HCT116 (cell line): Measurements from ENCODE around the gene OPN1MW2. TPM values are rescaled to one million over a fixed set of nuclear protein-coding genes. Genes with fewer than 3 reads are reported as not detected.
"Not testable (repeated sequence)": the region's sequence is repeated elsewhere in the genome, so short reads cannot be mapped to it uniquely, and the experiment has no call there.

ENCODE experiments used
- ATAC-seq: fragments of 200-7000 bp; cut with Tn5 transposase; 2 replicates; pipeline ENCODE4 v1.9.1; 2020; ENCODE audit warnings: mild to moderate bottlenecking, moderate library complexity
- Bru-seq: library from RNA; stranded (reverse); fragments of 400-500 nt; gene quantifications from one replicate; lab custom pipeline; 2021; lab: Mats Ljungman, UMichigan
- BruChase-seq, 2 experiments: library from RNA; stranded (reverse); fragments of 400-500 nt; gene quantifications; one replicate each; lab custom pipeline; 2021; lab: Mats Ljungman, UMichigan
- BruUV-seq: library from RNA; stranded (reverse); fragments of 400-500 nt; replicated peaks from 2 replicates; lab custom pipeline; 2021; lab: Mats Ljungman, UMichigan
- CTCF ChIA-PET: fragments of 300-600 bp; sonication (Branson Sonifier 250); formaldehyde crosslinking; loops from one replicate; lab custom pipeline; 2021; ENCODE audit warnings: antibody characterized with exemption; lab: Charles Lee
- POLR2A ChIA-PET: fragments of 300-600, 350-600 bp; sonication (Branson Sonifier 250); formaldehyde crosslinking; loops from one replicate; lab custom pipeline; 2021; ENCODE audit warnings: antibody characterized with exemption; lab: Charles Lee
- RAD21 ChIA-PET, 2 experiments: fragments of 300-600 bp; sonication (Branson Sonifier 250); formaldehyde crosslinking; loops; one replicate each; lab custom pipeline; 2023; ENCODE audit warnings: low total read pairs in 2 of 2; ENCODE audit not compliant: uncharacterized antibody in 2 of 2, unreplicated experiment in 2 of 2, low non-redundant PET in 1 of 2; lab: Charles Lee
- DNase-seq: peaks from one replicate; pipeline ENCODE4 v3.0.0-alpha.2; 2010; ENCODE audit warnings: low read depth, low spot score
- H2AFZ ChIP-seq: fragments of 200-600 bp; shearing (Covaris generic), sonication (generic); 2 replicates; pipeline ENCODE4 v1.6.1; 2017; ENCODE audit warnings: low read depth, mixed run types, mixed read lengths, antibody characterized with exemption, low read length; ENCODE audit not compliant: poor library complexity, severe bottlenecking
- H3K27ac ChIP-seq: 2 replicates; pipeline ENCODE4 v1.5.1; 2012; ENCODE audit warnings: low read depth, low read length
- H3K27me3 ChIP-seq: fragments of 200-600 bp; sonication (generic); 2 replicates; pipeline ENCODE4 v1.6.1; 2016; ENCODE audit warnings: mixed run types, low read length, mixed read lengths; ENCODE audit not compliant: insufficient read depth
- H3K36me3 ChIP-seq, 2 experiments: fragments of 200-500 bp in 1 of 2; fragments of 200-600 bp in 1 of 2; sonication (Bioruptor generic) in 1 of 2; sonication (generic) in 1 of 2; 2 replicates each; pipeline versions ENCODE4 v1.5.1 to v1.6.1; 2014 to 2016; ENCODE audit warnings: low read length in 2 of 2, inconsistent platforms in 1 of 2, mixed read lengths in 1 of 2, mixed run types in 1 of 2; ENCODE audit not compliant: insufficient read depth in 2 of 2, control insufficient read depth in 1 of 2
- H3K4me1 ChIP-seq, 2 experiments: fragments of 200-600 bp in 1 of 2; sonication (generic) in 1 of 2; 2 replicates each; pipeline versions ENCODE4 v1.5.1 to v1.6.1; 2012 to 2017; ENCODE audit warnings: low read length in 2 of 2, inconsistent platforms in 1 of 2, mild to moderate bottlenecking in 1 of 2, mixed read lengths in 1 of 2, mixed run types in 1 of 2, moderate library complexity in 1 of 2; ENCODE audit not compliant: insufficient read depth in 2 of 2, control insufficient read depth in 1 of 2
- H3K4me2 ChIP-seq: fragments of 200-600 bp; sonication (generic); 2 replicates; pipeline ENCODE4 v1.6.1; 2017; ENCODE audit warnings: mixed run types, low read length, mixed read lengths
- H3K4me3 ChIP-seq, 2 experiments: fragments of 200-600 bp in 1 of 2; sonication (generic) in 1 of 2; replicated peaks in 1 of 2; 2 replicates each; pipeline ENCODE4 v1.5.1; 2011 to 2016; ENCODE audit warnings: low read length in 2 of 2, control low read depth in 1 of 2, low read depth in 1 of 2, mild to moderate bottlenecking in 1 of 2, mixed read lengths in 1 of 2, mixed run types in 1 of 2
- H3K79me2 ChIP-seq: fragments of 200-600 bp; sonication (generic); 2 replicates; pipeline ENCODE4 v1.6.1; 2017; ENCODE audit warnings: mild to moderate bottlenecking, mixed run types, low read length, moderate library complexity, mixed read lengths; ENCODE audit not compliant: insufficient read depth
- H3K9ac ChIP-seq: fragments of 200-600 bp; sonication (generic); 2 replicates; pipeline ENCODE4 v1.6.1; 2016; ENCODE audit warnings: low read length, mixed read lengths
- H3K9me2 ChIP-seq: fragments of 200-600 bp; sonication (generic), shearing (Covaris generic); 2 replicates; pipeline ENCODE4 v1.6.1; 2017; ENCODE audit warnings: mixed run types, mild to moderate bottlenecking, moderate library complexity; ENCODE audit not compliant: insufficient read depth
- H3K9me3 ChIP-seq, 2 experiments: fragments of 200-500 bp in 1 of 2; fragments of 200-600 bp in 1 of 2; sonication (Bioruptor generic) in 1 of 2; sonication (generic) in 1 of 2; 2 replicates each; pipeline ENCODE4 v1.6.1; 2014 to 2017; ENCODE audit warnings: low read length in 2 of 2, mixed read lengths in 2 of 2, inconsistent platforms in 1 of 2, low read depth in 1 of 2, mild to moderate bottlenecking in 1 of 2, mixed run types in 1 of 2, moderate library complexity in 1 of 2; ENCODE audit not compliant: control insufficient read depth in 1 of 2, insufficient read depth in 1 of 2
- H4K20me1 ChIP-seq: fragments of 200-600 bp; sonication (generic), shearing (Covaris generic); 2 replicates; pipeline ENCODE4 v1.6.1; 2017; ENCODE audit warnings: mixed run types, mild to moderate bottlenecking, moderate library complexity; ENCODE audit not compliant: insufficient read depth
- intact Hi-C: fragments of 100-400 bp; cut with micrococcal nuclease; formaldehyde crosslinking; loops from 2 replicates; pipeline ENCODE4 v1.10.0; 2022
- long read RNA-seq: library from polyadenylated mRNA; unstranded; transcript quantifications from one replicate; pipeline ENCODE4 v2.0.0, GENCODE V29; 2021; ENCODE audit not compliant: unreplicated experiment
- polyA plus RNA-seq: library from polyadenylated mRNA; unstranded; fragments of >200 nt; gene quantifications from 2 replicates; pipeline ENCODE4 v1.2.1, GENCODE V29; 2012; ENCODE audit warnings: missing spikeins
- total RNA-seq: library from RNA; stranded (reverse); gene quantifications from one replicate; pipeline ENCODE4 v1.2.1, GENCODE V29; 2021; ENCODE audit not compliant: unreplicated experiment

OPN1MW2 gene
- not detected for total RNA-seq
- not detected in 2 replicates for polyA plus RNA-seq
- not detected for Bru-seq, nascent RNA
- not detected for BruChase-seq, experiment 1, labeled RNA remaining after a 6-hour chase
- BruChase-seq, experiment 2, labeled RNA remaining after a 2-hour chase, result not detected
- long read RNA-seq, result 0 reads

DNA sequence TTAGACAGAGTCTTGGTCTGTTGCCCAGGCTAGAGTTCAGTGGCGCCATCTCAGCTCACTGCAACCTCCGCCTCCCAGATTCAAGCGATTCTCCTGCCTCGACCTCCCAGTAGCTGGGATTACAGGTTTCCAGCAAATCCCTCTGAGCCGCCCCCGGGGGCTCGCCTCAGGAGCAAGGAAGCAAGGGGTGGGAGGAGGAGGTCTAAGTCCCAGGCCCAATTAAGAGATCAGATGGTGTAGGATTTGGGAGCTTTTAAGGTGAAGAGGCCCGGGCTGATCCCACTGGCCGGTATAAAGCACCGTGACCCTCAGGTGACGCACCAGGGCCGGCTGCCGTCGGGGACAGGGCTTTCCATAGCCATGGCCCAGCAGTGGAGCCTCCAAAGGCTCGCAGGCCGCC lies at the start of gene OPN1MW2:
Gene OPN1MW2, plus strand, starts transcription at position 301 of the 400 bp plus-strand sequence. Its CDS starts 60 bp downstream, at position 361.
- H3K36me3 ChIP-seq, RAD21 ChIA-PET, H2AFZ ChIP-seq, H3K27ac ChIP-seq, H4K20me1 ChIP-seq, intact Hi-C loops, DNase-seq, H3K9me2 ChIP-seq, H3K4me3 ChIP-seq, H3K9me3 ChIP-seq, ATAC-seq, POLR2A ChIA-PET, CTCF ChIA-PET, H3K79me2 ChIP-seq, BruUV-seq, H3K4me2 ChIP-seq, H3K4me1 ChIP-seq, H3K27me3 ChIP-seq, H3K9ac ChIP-seq: not testable (repeated sequence)

DNA sequence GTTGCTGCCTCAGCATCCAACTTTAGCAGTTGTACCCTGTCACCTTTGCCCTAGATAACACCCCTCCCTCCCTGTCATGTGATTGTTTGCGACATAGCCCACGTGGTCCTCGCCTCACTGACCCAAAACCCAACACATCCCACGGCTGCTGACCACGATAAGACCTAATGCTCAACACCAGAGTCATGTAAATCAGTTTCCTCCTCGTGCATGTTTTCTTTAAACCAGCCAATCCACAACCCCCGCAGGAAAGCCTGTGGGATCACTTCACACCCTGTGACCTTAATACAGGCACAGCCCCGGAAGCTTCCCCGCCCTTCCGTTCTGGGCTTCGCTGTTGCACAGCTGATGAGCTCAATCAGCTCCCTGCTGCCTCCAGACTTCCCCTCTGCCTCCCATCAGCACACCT lies 47.0 kb upstream of the OPN1MW2 start:
- H3K27ac ChIP-seq, POLR2A ChIA-PET, H3K4me3 ChIP-seq, H2AFZ ChIP-seq, H3K27me3 ChIP-seq, BruUV-seq, DNase-seq, intact Hi-C loops, H3K4me1 ChIP-seq, H3K9me2 ChIP-seq, CTCF ChIA-PET, H3K4me2 ChIP-seq, H4K20me1 ChIP-seq, H3K79me2 ChIP-seq, H3K36me3 ChIP-seq, RAD21 ChIA-PET, H3K9ac ChIP-seq, H3K9me3 ChIP-seq: not testable (repeated sequence)
- ATAC-seq, result peak; percentile 90

DNA sequence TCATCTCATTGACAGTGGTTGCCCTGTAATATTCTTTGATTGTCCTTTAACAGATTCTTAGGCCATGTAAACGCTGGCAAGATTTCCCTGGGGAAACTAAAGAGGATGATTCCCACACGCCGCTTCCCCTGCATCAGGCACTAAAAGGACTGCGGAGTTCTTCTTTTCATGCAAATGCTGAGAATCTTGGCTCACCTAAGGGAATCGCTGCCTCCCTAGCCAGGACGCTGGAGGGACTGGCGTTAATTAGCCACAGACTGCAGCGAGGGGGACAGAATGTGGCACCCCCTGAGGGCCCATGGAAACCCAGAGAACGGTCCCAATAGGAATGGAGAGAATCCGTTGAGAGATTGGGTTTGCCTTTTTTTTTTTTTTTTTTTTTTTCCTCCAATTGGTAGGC lies 45.2 kb upstream of the OPN1MW2 start:
- CTCF ChIA-PET, H3K36me3 ChIP-seq, H3K9me2 ChIP-seq, DNase-seq, RAD21 ChIA-PET, POLR2A ChIA-PET, BruUV-seq, H3K27ac ChIP-seq, H3K4me2 ChIP-seq, H3K9ac ChIP-seq, H4K20me1 ChIP-seq, intact Hi-C loops, H3K79me2 ChIP-seq, H3K27me3 ChIP-seq, H3K9me3 ChIP-seq, ATAC-seq, H2AFZ ChIP-seq, H3K4me1 ChIP-seq, H3K4me3 ChIP-seq: not testable (repeated sequence)

DNA sequence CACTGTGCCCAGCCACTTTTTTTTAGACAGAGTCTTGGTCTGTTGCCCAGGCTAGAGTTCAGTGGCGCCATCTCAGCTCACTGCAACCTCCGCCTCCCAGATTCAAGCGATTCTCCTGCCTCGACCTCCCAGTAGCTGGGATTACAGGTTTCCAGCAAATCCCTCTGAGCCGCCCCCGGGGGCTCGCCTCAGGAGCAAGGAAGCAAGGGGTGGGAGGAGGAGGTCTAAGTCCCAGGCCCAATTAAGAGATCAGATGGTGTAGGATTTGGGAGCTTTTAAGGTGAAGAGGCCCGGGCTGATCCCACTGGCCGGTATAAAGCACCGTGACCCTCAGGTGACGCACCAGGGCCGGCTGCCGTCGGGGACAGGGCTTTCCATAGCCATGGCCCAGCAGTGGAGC lies 37.3 kb upstream of the OPN1MW2 start, which contains the start of gene OPN1MW:
Gene OPN1MW, plus strand, starts transcription at position 301 of the 400 bp plus-strand sequence. Its CDS starts 82 bp downstream, at position 383.
- H3K4me2 ChIP-seq, H3K27ac ChIP-seq, intact Hi-C loops, H3K4me1 ChIP-seq, H3K79me2 ChIP-seq, H3K36me3 ChIP-seq, H4K20me1 ChIP-seq, POLR2A ChIA-PET, H3K4me3 ChIP-seq, H3K9me3 ChIP-seq, ATAC-seq, RAD21 ChIA-PET, BruUV-seq, H3K9ac ChIP-seq, H2AFZ ChIP-seq, DNase-seq, H3K27me3 ChIP-seq, CTCF ChIA-PET, H3K9me2 ChIP-seq: not testable (repeated sequence)
